Measurements from ENCODE around the gene PFDN1. TPM values are rescaled to one million over a fixed set of nuclear protein-coding genes. Genes with fewer than 3 reads are reported as not detected.

Gene PFDN1
- total RNA-seq, 1 experiment from 2014 or later = 71.9 TPM

DNA sequence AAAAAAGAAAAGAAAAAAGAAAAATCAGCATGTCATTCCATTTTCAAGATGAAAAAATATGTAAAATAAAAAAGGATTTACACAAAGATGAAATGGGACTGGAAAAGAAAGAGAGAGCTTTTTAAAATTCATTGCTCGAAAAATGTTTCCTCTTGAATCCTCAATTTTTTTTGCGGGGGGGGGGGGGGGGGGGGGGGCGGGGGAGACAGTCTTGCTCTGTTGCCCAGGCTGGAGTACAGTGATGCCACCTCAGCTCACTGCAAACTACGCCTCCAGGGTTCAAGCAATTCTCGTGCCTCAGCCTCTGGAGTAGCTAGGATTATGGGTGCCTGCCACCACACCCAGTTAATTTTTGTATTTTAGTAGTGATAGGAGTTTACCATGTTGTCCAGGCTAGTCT is 16.5 kb downstream of the PFDN1 start:
- intact Hi-C loops (cut with micrococcal nuclease; ENCODE audit: unreplicated experiment) = no loop called here
- Mint-ChIP-seq H3K27ac (ENCODE audit: unreplicated experiment) (no peak overlapping the region), H3K36me3 (ENCODE audit: insufficient read depth, unreplicated experiment) (peaks cover 7% of the 10 kb centered on the region), H3K4me3 (ENCODE audit: low read depth, unreplicated experiment) (no peak overlapping the region), H3K9me3 (ENCODE audit: low read depth, unreplicated experiment) (no peaks in the 10 kb centered on the region), H3K27me3 (ENCODE audit: unreplicated experiment) (no peaks in the 10 kb centered on the region), H3K4me1 (ENCODE audit: low read depth, unreplicated experiment) (peaks cover 18% of the 10 kb centered on the region)
- TF ChIP-seq, protein P1, sequence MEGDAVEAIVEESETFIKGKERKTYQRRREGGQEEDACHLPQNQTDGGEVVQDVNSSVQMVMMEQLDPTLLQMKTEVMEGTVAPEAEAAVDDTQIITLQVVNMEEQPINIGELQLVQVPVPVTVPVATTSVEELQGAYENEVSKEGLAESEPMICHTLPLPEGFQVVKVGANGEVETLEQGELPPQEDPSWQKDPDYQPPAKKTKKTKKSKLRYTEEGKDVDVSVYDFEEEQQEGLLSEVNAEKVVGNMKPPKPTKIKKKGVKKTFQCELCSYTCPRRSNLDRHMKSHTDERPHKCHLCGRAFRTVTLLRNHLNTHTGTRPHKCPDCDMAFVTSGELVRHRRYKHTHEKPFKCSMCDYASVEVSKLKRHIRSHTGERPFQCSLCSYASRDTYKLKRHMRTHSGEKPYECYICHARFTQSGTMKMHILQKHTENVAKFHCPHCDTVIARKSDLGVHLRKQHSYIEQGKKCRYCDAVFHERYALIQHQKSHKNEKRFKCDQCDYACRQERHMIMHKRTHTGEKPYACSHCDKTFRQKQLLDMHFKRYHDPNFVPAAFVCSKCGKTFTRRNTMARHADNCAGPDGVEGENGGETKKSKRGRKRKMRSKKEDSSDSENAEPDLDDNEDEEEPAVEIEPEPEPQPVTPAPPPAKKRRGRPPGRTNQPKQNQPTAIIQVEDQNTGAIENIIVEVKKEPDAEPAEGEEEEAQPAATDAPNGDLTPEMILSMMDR (IDR thresholded peaks at IDR 0.05; ENCODE audit: unreplicated experiment) = no peak
- CTCF ChIA-PET = interaction anchor here (0.6 to 0.7 kb wide), 5 partner anchors 8 to 208 kb away, joined by 3 to 4 read pairs (median 3); no protein-coding TSS in a partner anchor
- no TSS peak for BruUV-seq (replicated peaks)
- DNase-seq = no peak

DNA sequence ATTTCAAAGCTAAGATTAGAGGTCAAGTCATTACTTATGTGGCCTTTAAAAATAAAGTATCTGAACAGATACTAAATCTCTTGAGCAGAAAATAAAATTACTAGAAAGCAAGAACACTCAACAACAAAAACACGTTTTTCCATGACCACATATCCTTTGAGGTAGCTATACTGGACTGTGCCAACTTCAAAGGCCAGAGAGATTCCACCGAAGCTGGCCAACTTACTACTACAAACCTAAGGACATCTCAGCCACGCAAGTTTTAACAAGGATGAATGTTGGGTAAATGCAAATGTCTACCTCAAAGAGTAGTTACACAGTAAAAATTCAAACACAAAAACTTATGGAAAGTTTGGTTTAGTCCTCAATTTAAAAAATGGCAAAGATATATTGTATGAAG is 18.9 kb downstream of the PFDN1 start:
- intact Hi-C loops (cut with micrococcal nuclease; ENCODE audit: unreplicated experiment) = no loop called here
- no peaks in the 10 kb centered on the region for H3K27me3 Mint-ChIP-seq (ENCODE audit: unreplicated experiment)
- no peak for DNase-seq
- H3K4me3 Mint-ChIP-seq (ENCODE audit: low read depth, unreplicated experiment) = no peak overlapping the region
- TF ChIP-seq, protein P1 (IDR thresholded peaks at IDR 0.05; ENCODE audit: unreplicated experiment) = no peak
- no peaks in the 10 kb centered on the region for H3K4me1 Mint-ChIP-seq (ENCODE audit: low read depth, unreplicated experiment)
- CTCF ChIA-PET = interaction anchor here (1.9 kb wide), 1 partner anchor 62 kb away, joined by 4 read pairs; the partner anchor contains the start of gene HBEGF
- no peaks in the 10 kb centered on the region for H3K9me3 Mint-ChIP-seq (ENCODE audit: low read depth, unreplicated experiment)
- BruUV-seq (replicated peaks) = no TSS peak
- H3K27ac Mint-ChIP-seq (ENCODE audit: unreplicated experiment) = no peak overlapping the region
- H3K36me3 Mint-ChIP-seq (ENCODE audit: insufficient read depth, unreplicated experiment) = peaks cover 14% of the 10 kb centered on the region

DNA sequence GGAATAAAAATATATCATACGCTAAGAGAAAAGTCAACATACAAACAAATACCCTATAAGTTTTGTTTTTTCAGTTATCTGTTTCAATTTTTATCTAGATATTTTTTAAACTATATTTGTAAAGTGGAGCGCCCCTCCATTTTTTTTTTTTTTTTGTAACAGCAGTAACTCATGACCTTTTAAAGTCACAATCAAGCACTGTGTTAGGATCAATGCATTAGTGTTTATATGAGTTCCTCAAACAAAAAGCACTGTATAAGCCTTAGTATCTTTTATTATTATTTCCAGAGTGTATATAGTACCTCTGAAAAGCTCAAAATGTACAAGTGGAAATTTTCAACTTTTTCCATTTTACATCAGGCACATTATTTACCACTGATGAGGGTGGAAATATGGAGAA is 20.6 kb downstream of the PFDN1 start:
- no peak for DNase-seq
- TF ChIP-seq, protein P1 (IDR thresholded peaks at IDR 0.05; ENCODE audit: unreplicated experiment) = no peak
- Mint-ChIP-seq H3K4me3 (ENCODE audit: low read depth, unreplicated experiment) (no peak overlapping the region), H3K4me1 (ENCODE audit: low read depth, unreplicated experiment) (no peaks in the 10 kb centered on the region), H3K27me3 (ENCODE audit: unreplicated experiment) (no peaks in the 10 kb centered on the region), H3K36me3 (ENCODE audit: insufficient read depth, unreplicated experiment) (peaks cover 25% of the 10 kb centered on the region), H3K9me3 (ENCODE audit: low read depth, unreplicated experiment) (peaks cover 2% of the 10 kb centered on the region), H3K27ac (ENCODE audit: unreplicated experiment) (no peak overlapping the region)
- CTCF ChIA-PET = interaction anchor here (1.9 kb wide), 1 partner anchor 64 kb away, joined by 4 read pairs; the partner anchor contains the start of gene HBEGF
- no TSS peak for BruUV-seq (replicated peaks)
- intact Hi-C loops (cut with micrococcal nuclease; ENCODE audit: unreplicated experiment) = no loop called here

DNA sequence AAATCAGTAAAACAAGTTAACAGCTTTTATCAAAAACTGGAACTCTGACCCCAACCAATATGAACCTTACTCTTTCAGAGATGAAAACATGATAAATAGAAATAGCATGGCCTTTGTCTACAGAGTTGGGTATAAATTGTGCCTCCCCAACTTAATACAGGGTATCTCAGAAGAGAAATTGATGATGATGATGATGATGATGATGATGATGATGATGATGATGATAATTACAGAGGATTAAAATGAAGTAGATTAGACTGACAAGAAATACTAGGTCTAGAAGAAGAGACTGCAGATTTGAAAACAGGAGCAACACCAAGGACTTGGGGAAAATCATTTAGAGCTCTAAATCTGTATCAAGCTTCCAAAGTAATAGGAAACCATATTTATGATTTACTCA is 27.1 kb downstream of the PFDN1 start:
- Mint-ChIP-seq H3K27me3 (ENCODE audit: unreplicated experiment) (no peaks in the 10 kb centered on the region), H3K4me1 (ENCODE audit: low read depth, unreplicated experiment) (peaks cover 10% of the 10 kb centered on the region), H3K4me3 (ENCODE audit: low read depth, unreplicated experiment) (no peak overlapping the region), H3K36me3 (ENCODE audit: insufficient read depth, unreplicated experiment) (peaks cover 26% of the 10 kb centered on the region), H3K27ac (ENCODE audit: unreplicated experiment) (peak overlapping the region; percentile 16), H3K9me3 (ENCODE audit: low read depth, unreplicated experiment) (peaks cover 2% of the 10 kb centered on the region)
- CTCF ChIA-PET = interaction anchor here (0.7 to 1.2 kb wide), 3 partner anchors 17 to 44 kb away, joined by 3 to 4 read pairs (median 3); no protein-coding TSS in a partner anchor
- DNase-seq = no peak
- no TSS peak for BruUV-seq (replicated peaks)
- TF ChIP-seq, protein P1 (IDR thresholded peaks at IDR 0.05; ENCODE audit: unreplicated experiment) = no peak
- intact Hi-C loops (cut with micrococcal nuclease; ENCODE audit: unreplicated experiment) = no loop called here

Data from Calu3 (cell line).